HEK293 (cell line): ENCODE results near the gene PPFIBP1.

Experiments
- CTCF ChIA-PET: fragments of 350-600 bp; formaldehyde crosslinking; extraction: SDS; loops from one replicate; lab custom pipeline; 2021; ENCODE audit warnings: antibody characterized with exemption; lab: Yijun Ruan, JAX
- POLR2A ChIA-PET: fragments of 300-600 bp; formaldehyde crosslinking; extraction: SDS; loops from one replicate; lab custom pipeline; 2020; ENCODE audit warnings: antibody characterized with exemption, inconsistent platforms; lab: Yijun Ruan, JAX
- H3K27ac ChIP-seq: fragments of 200-500 bp; sonication (Bioruptor generic); 2 replicates; pipeline ENCODE4 v1.5.1; 2014; ENCODE audit warnings: low read depth, low read length, control low read depth, inconsistent platforms; ENCODE audit errors: extremely low read depth
- H3K36me3 ChIP-seq, 2 experiments: fragments of 200-500 bp in 1 of 2; sonication (Bioruptor generic) in 1 of 2; 1 replicate in 1 of 2; 2 replicates in 1 of 2; pipeline ENCODE4 v1.5.1; 2014 to 2017; ENCODE audit warnings: inconsistent platforms in 2 of 2, low read length in 2 of 2; ENCODE audit not compliant: control insufficient read depth in 2 of 2, insufficient read depth in 1 of 2
- H3K4me1 ChIP-seq: fragments of 200-500 bp; sonication (Bioruptor generic); 2 replicates; pipeline ENCODE4 v1.5.1; 2014; ENCODE audit warnings: mild to moderate bottlenecking, low read length, inconsistent platforms; ENCODE audit not compliant: control insufficient read depth, insufficient read depth
- H3K4me3 ChIP-seq: 2 replicates; pipeline ENCODE4 v1.5.1; 2011; ENCODE audit warnings: low read depth, mild to moderate bottlenecking, control low read depth, low read length, moderate library complexity
- H3K9me3 ChIP-seq: fragments of 200-500 bp; sonication (Bioruptor generic); 2 replicates; pipeline ENCODE4 v1.5.1; 2014; ENCODE audit warnings: low read depth, low read length, inconsistent platforms; ENCODE audit not compliant: control insufficient read depth, insufficient read depth
- OSR2 ChIP-seq: fragments of 450-650 bp; formaldehyde crosslinking; IDR thresholded peaks from 2 replicates; pipeline ENCODE4 v1.5.1; 2016; ENCODE audit warnings: missing biosample characterization, missing genetic modification characterization
- SCRT2 ChIP-seq: fragments of 450-650 bp; formaldehyde crosslinking; IDR thresholded peaks from 2 replicates; pipeline ENCODE4 v1.5.1; 2016; ENCODE audit warnings: missing biosample characterization, missing genetic modification characterization
- SETDB1 ChIP-seq: IDR thresholded peaks from one replicate; pipeline ENCODE4 v1.6.1; 2017; ENCODE audit warnings: mild to moderate bottlenecking, low read length, moderate library complexity, mixed read lengths; ENCODE audit not compliant: insufficient read length
- ZEB2 ChIP-seq: fragments of 450-650 bp; formaldehyde crosslinking; IDR thresholded peaks from 2 replicates; pipeline ENCODE4 v1.5.1; 2016; ENCODE audit warnings: missing biosample characterization, missing genetic modification characterization
- ZNF132 ChIP-seq: fragments of 450-650 bp; formaldehyde crosslinking; IDR thresholded peaks from 2 replicates; pipeline ENCODE4 v1.5.1; 2017; ENCODE audit warnings: missing biosample characterization, missing genetic modification characterization, borderline replicate concordance
- ZNF133 ChIP-seq: fragments of 450-650 bp; formaldehyde crosslinking; IDR thresholded peaks from 2 replicates; pipeline ENCODE4 v1.5.1; 2016; ENCODE audit warnings: missing biosample characterization, missing genetic modification characterization
- ZNF155 ChIP-seq: fragments of 450-650 bp; formaldehyde crosslinking; IDR thresholded peaks from 2 replicates; pipeline ENCODE4 v1.5.1; 2016; ENCODE audit warnings: missing biosample characterization, missing genetic modification characterization
- ZNF221 ChIP-seq: fragments of 450-650 bp; formaldehyde crosslinking; IDR thresholded peaks from 2 replicates; pipeline ENCODE4 v1.5.1; 2017; ENCODE audit warnings: missing biosample characterization, missing genetic modification characterization, borderline replicate concordance
- ZNF223 ChIP-seq: fragments of 450-650 bp; formaldehyde crosslinking; IDR thresholded peaks from 2 replicates; pipeline ENCODE4 v1.5.1; 2016; ENCODE audit warnings: missing biosample characterization, missing genetic modification characterization
- ZNF311 ChIP-seq: fragments of 450-650 bp; formaldehyde crosslinking; IDR thresholded peaks from 2 replicates; pipeline ENCODE4 v1.5.1; 2017; ENCODE audit warnings: missing biosample characterization, missing genetic modification characterization, borderline replicate concordance
- ZNF48 ChIP-seq: fragments of 450-650 bp; formaldehyde crosslinking; IDR thresholded peaks from 2 replicates; pipeline ENCODE4 v1.5.1; 2016; ENCODE audit warnings: missing biosample characterization, missing genetic modification characterization
- ZNF692 ChIP-seq: fragments of 450-650 bp; formaldehyde crosslinking; IDR thresholded peaks from 2 replicates; pipeline ENCODE4 v1.5.1; 2016; ENCODE audit warnings: missing biosample characterization, missing genetic modification characterization
- ZNF76 ChIP-seq: fragments of 450-650 bp; formaldehyde crosslinking; IDR thresholded peaks from 2 replicates; pipeline ENCODE4; 2016; ENCODE audit warnings: low read depth, missing biosample characterization, missing genetic modification characterization, borderline replicate concordance
- ZSCAN23 ChIP-seq: fragments of 450-650 bp; formaldehyde crosslinking; IDR thresholded peaks from 2 replicates; pipeline ENCODE4 v1.5.1; 2016; ENCODE audit warnings: missing biosample characterization, missing genetic modification characterization
- TF ChIP-seq, protein P1 (sequence below): fragments of 450-650 bp; formaldehyde crosslinking; IDR thresholded peaks from 2 replicates; pipeline ENCODE4 v1.5.1; 2017; ENCODE audit warnings: missing biosample characterization, missing genetic modification characterization
- TF ChIP-seq, protein P2 (sequence below): fragments of 450-650 bp; formaldehyde crosslinking; IDR thresholded peaks from 2 replicates; pipeline ENCODE4 v1.5.1; 2017; ENCODE audit warnings: missing biosample characterization, missing genetic modification characterization

PPFIBP1 gene

GRCh38 chr12:27521066-27521465 lies 2.9 kb upstream of the PPFIBP1 start (continued):
- TF ChIP-seq ZEB2 (tag by site-specific recombination) = no peak
- TF ChIP-seq ZNF223 (tag by site-specific recombination) = no peak
- no peak for TF ChIP-seq ZNF692
- no peak for TF ChIP-seq ZNF133
- TF ChIP-seq ZNF221 (tag by site-specific recombination) = no peak

- no peak overlapping the region for H3K27ac ChIP-seq
- no peaks in the 10 kb centered on the region for H3K9me3 ChIP-seq
- ChIA-PET POLR2A (no interaction called here), CTCF (no interaction called here)
- H3K4me3 ChIP-seq = no peak overlapping the region
- TF ChIP-seq ZNF76 = no peak
- TF ChIP-seq ZSCAN23 (tag by site-specific recombination) = no peak
- no peak for TF ChIP-seq ZNF48 (tag by site-specific recombination)
- TF ChIP-seq, protein P1, sequence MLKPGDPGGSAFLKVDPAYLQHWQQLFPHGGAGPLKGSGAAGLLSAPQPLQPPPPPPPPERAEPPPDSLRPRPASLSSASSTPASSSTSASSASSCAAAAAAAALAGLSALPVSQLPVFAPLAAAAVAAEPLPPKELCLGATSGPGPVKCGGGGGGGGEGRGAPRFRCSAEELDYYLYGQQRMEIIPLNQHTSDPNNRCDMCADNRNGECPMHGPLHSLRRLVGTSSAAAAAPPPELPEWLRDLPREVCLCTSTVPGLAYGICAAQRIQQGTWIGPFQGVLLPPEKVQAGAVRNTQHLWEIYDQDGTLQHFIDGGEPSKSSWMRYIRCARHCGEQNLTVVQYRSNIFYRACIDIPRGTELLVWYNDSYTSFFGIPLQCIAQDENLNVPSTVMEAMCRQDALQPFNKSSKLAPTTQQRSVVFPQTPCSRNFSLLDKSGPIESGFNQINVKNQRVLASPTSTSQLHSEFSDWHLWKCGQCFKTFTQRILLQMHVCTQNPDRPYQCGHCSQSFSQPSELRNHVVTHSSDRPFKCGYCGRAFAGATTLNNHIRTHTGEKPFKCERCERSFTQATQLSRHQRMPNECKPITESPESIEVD (tag by site-specific recombination) = no peak
- TF ChIP-seq ZNF155 (tag by site-specific recombination) = no peak
- no peak for TF ChIP-seq ZNF132 (tag by site-specific recombination)
- no peak for TF ChIP-seq SETDB1
- TF ChIP-seq ZNF311 (tag by site-specific recombination) = no peak
- H3K36me3 ChIP-seq = no peaks in the 10 kb centered on the region
- H3K4me1 ChIP-seq = no peaks in the 10 kb centered on the region
These were observed 2.0 kb upstream of the PPFIBP1 start for GRCh38 chr12:27521981-27522380.

GRCh38 chr12:27523305-27523641 lies 733 bp upstream of the PPFIBP1 start:
- no peaks in the 10 kb centered on the region for H3K4me1 ChIP-seq
- H3K4me3 ChIP-seq = peak overlapping the region; percentile 45
- peak overlapping the region; percentile 48; the same call in 1 of the 2 replicates for H3K27ac ChIP-seq
- no peaks in the 10 kb centered on the region for H3K9me3 ChIP-seq
- no peaks in the 10 kb centered on the region for H3K36me3 ChIP-seq
- CTCF ChIA-PET = interaction anchor here (0.6 to 1.3 kb wide), 2 partner anchors 9 to 86 kb away, joined by 3 to 5 read pairs; no protein-coding TSS in a partner anchor
- POLR2A ChIA-PET = interaction anchor here (0.9 to 2.2 kb wide), 6 partner anchors 10 to 51 kb away, joined by 3 to 16 read pairs (median 7); no protein-coding TSS in a partner anchor
- 0 out of 2 replicates have a peak, but pooled peaks have one; percentile 9 for TF ChIP-seq ZNF692
- TF ChIP-seq, protein P2, sequence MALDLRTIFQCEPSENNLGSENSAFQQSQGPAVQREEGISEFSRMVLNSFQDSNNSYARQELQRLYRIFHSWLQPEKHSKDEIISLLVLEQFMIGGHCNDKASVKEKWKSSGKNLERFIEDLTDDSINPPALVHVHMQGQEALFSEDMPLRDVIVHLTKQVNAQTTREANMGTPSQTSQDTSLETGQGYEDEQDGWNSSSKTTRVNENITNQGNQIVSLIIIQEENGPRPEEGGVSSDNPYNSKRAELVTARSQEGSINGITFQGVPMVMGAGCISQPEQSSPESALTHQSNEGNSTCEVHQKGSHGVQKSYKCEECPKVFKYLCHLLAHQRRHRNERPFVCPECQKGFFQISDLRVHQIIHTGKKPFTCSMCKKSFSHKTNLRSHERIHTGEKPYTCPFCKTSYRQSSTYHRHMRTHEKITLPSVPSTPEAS (tag by site-specific recombination) = peak; percentile 68; the same call in 1 of the 2 replicates
- no peak for TF ChIP-seq OSR2 (tag by site-specific recombination)
- peak; percentile 23; the same call in 1 of the 2 replicates for TF ChIP-seq SCRT2 (tag by site-specific recombination)
